Tibial artery (tissue), 4 donors: Measurements from ENCODE around the gene TNNC1.

Experiments used
- DNase-seq, 2 donors: peaks; one replicate each; pipeline ENCODE4 v3.0.0-alpha.2; 2019
- H3K27ac ChIP-seq, 2 donors: fragments of 200-600 bp; sonication (generic) in 1 of 2; 1 replicate in 1 of 2; 2 replicates in 1 of 2; pipeline ENCODE4 v1.5.1; 2018 to 2019; ENCODE audit warnings: mild to moderate bottlenecking in 1 of 2
- H3K27me3 ChIP-seq, 2 donors: fragments of 200-600 bp; sonication (generic) in 1 of 2; one replicate each; pipeline versions ENCODE4 v1.5.1 to v1.6.0; 2016 to 2019
- H3K36me3 ChIP-seq, 3 donors: fragments of 200-600 bp; sonication (generic) in 2 of 3; one replicate each; pipeline ENCODE4 v1.5.1; 2016 to 2019; ENCODE audit warnings: mild to moderate bottlenecking in 2 of 3
- H3K4me1 ChIP-seq, 4 donors: fragments of 200-600 bp; sonication (generic) in 2 of 4; 1 replicate in 3 of 4; 2 replicates in 1 of 4; pipeline ENCODE4 v1.5.1; 2016 to 2019
- H3K4me3 ChIP-seq, 2 donors: fragments of 200-600 bp; sonication (generic) in 1 of 2; 1 replicate in 1 of 2; 2 replicates in 1 of 2; pipeline ENCODE4 v1.5.1; 2018 to 2019; ENCODE audit warnings: mild to moderate bottlenecking in 2 of 2
- H3K9me3 ChIP-seq, 3 donors: fragments of 200-600 bp; sonication (generic) in 1 of 3; one replicate each; pipeline ENCODE4 v1.5.1; 2016 to 2019
- intact Hi-C: fragments of 100-400 bp; cut with DNase I; formaldehyde crosslinking; loops from one replicate; pipeline ENCODE4 v1.15.0; 2023; ENCODE audit warnings: low total_unique reads
- TF ChIP-seq, protein P1 (sequence below), 2 experiments: fragments of 200-600 bp in 1 of 2; fragments of 450-650 bp in 1 of 2; IDR thresholded peaks; one replicate each; pipeline ENCODE4 v1.5.1; 2017 to 2019; ENCODE audit warnings: antibody characterized with exemption in 2 of 2, mild to moderate bottlenecking in 1 of 2, moderate library complexity in 1 of 2

Gene TNNC1

GRCh38 chr3:52404391-52404790, 49.5 kb downstream of the TNNC1 start:
- intact Hi-C loops: no loop called here
- H3K4me3 ChIP-seq: no peak overlapping the region
- DNase-seq: no peak
- peaks cover 56 to 86% (median 72%) of the 10 kb centered on the region in 3 donors for H3K36me3 ChIP-seq
- H3K9me3 ChIP-seq: no peaks in the 10 kb centered on the region
- H3K4me1 ChIP-seq: peaks cover 0 to 28% (median 19%) of the 10 kb centered on the region in 4 donors
- TF ChIP-seq, protein P1, sequence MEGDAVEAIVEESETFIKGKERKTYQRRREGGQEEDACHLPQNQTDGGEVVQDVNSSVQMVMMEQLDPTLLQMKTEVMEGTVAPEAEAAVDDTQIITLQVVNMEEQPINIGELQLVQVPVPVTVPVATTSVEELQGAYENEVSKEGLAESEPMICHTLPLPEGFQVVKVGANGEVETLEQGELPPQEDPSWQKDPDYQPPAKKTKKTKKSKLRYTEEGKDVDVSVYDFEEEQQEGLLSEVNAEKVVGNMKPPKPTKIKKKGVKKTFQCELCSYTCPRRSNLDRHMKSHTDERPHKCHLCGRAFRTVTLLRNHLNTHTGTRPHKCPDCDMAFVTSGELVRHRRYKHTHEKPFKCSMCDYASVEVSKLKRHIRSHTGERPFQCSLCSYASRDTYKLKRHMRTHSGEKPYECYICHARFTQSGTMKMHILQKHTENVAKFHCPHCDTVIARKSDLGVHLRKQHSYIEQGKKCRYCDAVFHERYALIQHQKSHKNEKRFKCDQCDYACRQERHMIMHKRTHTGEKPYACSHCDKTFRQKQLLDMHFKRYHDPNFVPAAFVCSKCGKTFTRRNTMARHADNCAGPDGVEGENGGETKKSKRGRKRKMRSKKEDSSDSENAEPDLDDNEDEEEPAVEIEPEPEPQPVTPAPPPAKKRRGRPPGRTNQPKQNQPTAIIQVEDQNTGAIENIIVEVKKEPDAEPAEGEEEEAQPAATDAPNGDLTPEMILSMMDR (IDR thresholded peaks at IDR 0.05): no peak
- no peaks in the 10 kb centered on the region for H3K27me3 ChIP-seq
- H3K27ac ChIP-seq: no peak overlapping the region

DNA sequence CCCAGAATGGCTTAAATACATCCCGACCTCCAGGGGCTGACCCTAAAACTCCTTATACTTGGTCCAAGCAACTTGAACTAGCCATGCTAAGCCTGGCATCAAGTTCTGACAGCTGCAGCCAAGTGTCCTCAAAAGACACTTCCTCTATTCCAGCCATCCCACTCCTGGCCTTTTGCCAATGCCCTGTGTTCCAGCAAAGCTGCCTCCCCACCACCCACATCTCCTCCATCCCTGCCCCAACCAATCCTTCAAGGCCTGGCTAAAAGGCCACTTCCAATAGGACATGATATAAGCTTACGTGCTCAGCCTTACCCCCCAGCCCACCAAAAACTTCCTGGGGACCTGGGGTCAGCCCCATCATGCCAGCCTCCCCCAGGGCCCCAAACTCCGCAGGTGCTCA, 49.9 kb downstream of the TNNC1 start:
- intact Hi-C loops: no loop called here
- TF ChIP-seq, protein P1 (IDR thresholded peaks at IDR 0.05): no peak
- Histone ChIP-seq H3K4me1 (peaks cover 0 to 23% (median 14%) of the 10 kb centered on the region in 4 donors), H3K27ac (no peak overlapping the region), H3K27me3 (no peaks in the 10 kb centered on the region), H3K36me3 (peaks cover 56 to 90% (median 72%) of the 10 kb centered on the region in 3 donors), H3K4me3 (no peak overlapping the region), H3K9me3 (no peaks in the 10 kb centered on the region)
- peak in 1 of 2 donors; percentile 68 for DNase-seq

DNA sequence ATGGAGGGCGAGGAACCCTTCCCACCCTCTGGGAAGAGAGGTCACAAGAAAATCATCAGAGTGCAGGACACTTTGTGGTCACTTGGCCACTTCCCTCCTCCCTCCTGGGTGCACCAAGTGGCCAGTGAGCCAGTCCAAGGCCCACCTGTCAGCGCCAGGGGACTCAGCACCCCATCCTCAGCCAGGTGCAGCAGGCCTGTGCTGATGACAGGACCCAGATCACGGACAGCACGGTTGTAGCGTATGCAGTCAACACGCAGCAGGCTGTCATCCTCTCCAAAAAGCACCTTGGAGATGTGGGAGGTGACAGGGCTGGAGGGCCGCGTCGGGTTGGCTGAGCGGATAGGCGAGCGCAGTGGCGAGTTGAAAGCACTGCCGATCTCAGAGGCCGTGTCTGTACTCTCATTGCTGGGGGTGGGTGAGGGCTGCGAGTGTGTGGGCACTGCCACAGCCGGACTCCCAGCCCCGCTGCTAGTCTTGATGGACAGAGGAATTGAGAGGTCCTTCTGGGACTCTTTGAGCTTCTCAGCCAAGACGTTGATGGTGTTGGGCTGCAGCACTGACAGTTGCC, 50.5 kb downstream of the TNNC1 start:
- DNase-seq: peak in 1 of 2 donors; percentile 58
- TF ChIP-seq, protein P1 (IDR thresholded peaks at IDR 0.05): no peak
- no peak overlapping the region for H3K27ac ChIP-seq

DNA sequence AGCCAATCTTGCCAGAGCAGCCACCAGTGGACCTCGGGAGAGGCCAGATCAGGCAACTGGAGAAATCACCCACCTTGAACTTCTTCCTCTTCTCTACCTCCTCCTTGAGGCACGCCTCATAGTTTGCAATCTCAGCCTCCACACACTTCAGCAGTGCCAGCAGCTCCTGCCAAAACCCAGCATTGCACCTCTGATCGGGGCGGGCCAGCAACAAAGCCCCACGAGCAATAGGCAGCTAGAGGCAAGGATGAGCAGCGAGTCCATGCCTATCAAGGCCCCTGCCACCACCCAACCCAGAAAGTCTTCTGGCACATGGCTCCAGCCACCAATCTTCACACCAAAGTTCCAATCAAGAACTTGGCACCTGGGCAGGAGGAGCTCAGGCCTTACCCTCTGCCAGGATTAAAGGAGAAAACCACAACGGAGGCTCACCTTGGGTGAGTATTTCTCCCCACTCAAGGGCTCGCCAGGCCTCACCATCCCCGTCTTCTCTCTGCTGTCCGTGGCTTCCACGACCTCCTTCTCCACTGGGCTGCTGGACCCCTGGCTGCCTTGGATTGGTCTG, 51.1 kb downstream of the TNNC1 start:
- TF ChIP-seq, protein P1 (IDR thresholded peaks at IDR 0.05): no peak
- intact Hi-C loops: no loop called here
- no peak overlapping the region for H3K27ac ChIP-seq

More for the DNA sequence above, 50.5 kb downstream of the TNNC1 start:
- no peaks in the 10 kb centered on the region for H3K27me3 ChIP-seq
- H3K9me3 ChIP-seq: no peaks in the 10 kb centered on the region
- intact Hi-C loops: no loop called here
- H3K36me3 ChIP-seq: peaks cover 56 to 95% (median 72%) of the 10 kb centered on the region in 3 donors
- no peak overlapping the region for H3K4me3 ChIP-seq
- H3K4me1 ChIP-seq: peaks cover 0 to 17% (median 8%) of the 10 kb centered on the region in 4 donors

DNA sequence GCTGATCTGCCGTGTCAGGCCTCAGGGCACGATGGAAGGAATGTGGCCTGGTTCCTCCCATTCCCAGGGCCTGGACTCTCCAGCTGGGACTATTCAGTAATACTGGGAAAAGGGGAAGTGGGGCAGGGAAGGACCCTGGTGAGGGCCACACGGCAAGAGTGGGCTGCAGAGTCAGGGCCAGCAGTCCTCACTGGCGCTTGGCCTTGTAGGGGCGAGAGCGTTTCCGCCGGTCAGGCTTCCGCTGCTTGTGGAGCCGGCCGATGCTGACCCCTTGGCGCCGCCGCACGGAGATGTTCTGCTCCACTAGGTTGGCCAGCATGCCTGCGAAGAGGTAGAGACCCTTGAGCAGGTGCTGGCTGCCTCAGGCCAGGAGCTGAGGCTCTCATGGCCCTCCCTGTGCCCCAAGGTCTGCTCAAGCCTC, 51.7 kb downstream of the TNNC1 start:
- intact Hi-C loops: no loop called here
- TF ChIP-seq, protein P1 (IDR thresholded peaks at IDR 0.05): no peak
- H3K36me3 ChIP-seq: peaks cover 52 to 93% (median 68%) of the 10 kb centered on the region in 3 donors
- DNase-seq: peak in 1 of 2 donors; percentile 35
- no peak overlapping the region for H3K4me3 ChIP-seq
- no peaks in the 10 kb centered on the region for H3K9me3 ChIP-seq
- peaks cover 0 to 6% (median 0%) of the 10 kb centered on the region in 4 donors for H3K4me1 ChIP-seq
- H3K27me3 ChIP-seq: no peaks in the 10 kb centered on the region
- no peak overlapping the region for H3K27ac ChIP-seq

More for the DNA sequence above, 51.1 kb downstream of the TNNC1 start:
- H3K27me3 ChIP-seq: no peaks in the 10 kb centered on the region
- peaks cover 56 to 93% (median 72%) of the 10 kb centered on the region in 3 donors for H3K36me3 ChIP-seq
- H3K4me3 ChIP-seq: no peak overlapping the region
- peaks cover 0 to 12% (median 3%) of the 10 kb centered on the region in 4 donors for H3K4me1 ChIP-seq
- no peaks in the 10 kb centered on the region for H3K9me3 ChIP-seq
- peak in 1 of 2 donors; percentile 43 for DNase-seq
